HG03460 (cell line): ENCODE results near the gene SYTL2.

Experiments used
- ATAC-seq: cut with Tn5 transposase; IDR thresholded peaks from one replicate; pipeline ENCODE4 v1.9.1; 2021; ENCODE audit not compliant: unreplicated experiment

SYTL2 gene

GRCh38 chr11:85764796-85765195 is 46.1 kb downstream of the SYTL2 start:
- no peak for ATAC-seq

- no peak for ATAC-seq
Measured at GRCh38 chr11:85762226-85762625, 48.7 kb downstream of the SYTL2 start.

DNA sequence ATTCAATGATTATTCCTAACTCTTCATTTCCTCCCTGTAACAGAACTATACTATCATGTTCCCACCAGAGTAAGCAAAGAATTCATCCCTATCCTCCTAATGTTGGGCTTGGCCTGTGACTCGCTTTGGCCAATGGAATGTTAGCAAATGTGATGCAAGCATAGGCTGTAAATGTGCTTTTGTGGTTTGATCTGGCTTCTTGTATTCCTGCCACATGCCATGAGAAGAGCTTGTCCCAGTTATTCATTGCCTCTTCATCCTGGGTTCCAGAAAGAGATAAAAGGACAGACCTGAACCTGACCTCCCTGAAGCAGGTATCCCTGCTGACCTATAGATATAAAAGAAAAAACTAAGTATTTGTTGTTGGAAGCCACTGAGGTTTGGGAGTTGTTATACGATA is 51.0 kb downstream of the SYTL2 start:
- ATAC-seq = no peak

GRCh38 chr11:85758480-85759039 is 52.4 kb downstream of the SYTL2 start:
- ATAC-seq = no peak

DNA sequence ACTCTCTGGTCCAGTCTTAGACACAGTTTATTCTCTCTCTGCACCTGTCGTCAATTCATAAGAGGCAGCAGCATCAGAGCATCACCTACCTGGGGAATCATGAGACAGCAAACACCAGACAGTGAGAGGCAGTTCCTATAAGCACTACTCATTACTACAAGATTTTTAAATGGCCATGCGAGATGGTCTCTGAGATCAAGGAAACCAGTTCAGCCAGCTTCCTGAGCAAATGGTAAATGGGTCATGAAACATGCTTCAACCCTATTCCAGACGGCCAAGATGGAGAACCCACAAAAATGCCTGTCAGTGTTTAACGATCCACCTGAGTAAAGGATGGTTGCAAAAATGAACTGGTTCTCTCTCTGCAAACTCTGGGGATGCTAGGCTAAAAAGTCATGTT is 52.9 kb downstream of the SYTL2 start:
- ATAC-seq = no peak

GRCh38 chr11:85756401-85757200 is 54.3 kb downstream of the SYTL2 start:
- ATAC-seq = no peak

DNA sequence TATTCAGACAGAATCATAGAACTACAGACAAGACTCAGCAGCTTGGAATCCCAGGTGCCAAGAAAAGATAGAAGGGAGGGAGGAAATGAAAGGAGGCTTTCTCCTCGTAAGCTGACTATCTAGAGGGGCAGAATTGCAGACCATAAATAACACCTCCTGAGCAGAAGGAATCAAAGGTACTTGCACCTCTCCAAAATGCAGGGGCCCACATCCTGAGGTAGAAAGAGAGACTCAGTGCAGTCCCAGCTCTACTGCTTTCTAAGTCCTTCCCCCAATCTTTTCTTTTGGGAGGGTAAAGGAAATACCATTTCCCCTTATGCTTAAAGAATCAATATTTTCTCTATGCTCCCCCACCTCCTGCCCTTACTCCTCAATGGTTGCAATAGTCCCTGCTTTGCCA is 55.2 kb downstream of the SYTL2 start:
- ATAC-seq = no peak

DNA sequence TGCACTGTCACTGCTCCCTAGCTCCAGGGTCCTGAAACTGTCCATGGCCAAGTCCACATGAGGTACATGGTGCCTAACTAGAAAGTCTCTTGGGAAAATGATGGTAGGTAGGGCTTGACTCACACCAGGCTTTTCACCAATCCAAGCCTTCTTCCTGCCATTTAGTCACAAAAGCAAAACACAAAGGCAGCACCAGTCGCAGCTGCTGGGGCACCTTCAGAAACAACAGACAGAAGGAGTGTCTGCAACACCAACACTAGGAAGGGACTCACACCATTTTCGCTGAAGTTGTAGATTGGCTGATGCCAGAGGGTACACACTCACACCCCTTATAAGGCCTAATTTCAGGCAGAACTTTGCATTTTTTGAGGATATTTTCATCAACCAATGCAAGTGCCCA is 55.7 kb downstream of the SYTL2 start:
- ATAC-seq = no peak

DNA sequence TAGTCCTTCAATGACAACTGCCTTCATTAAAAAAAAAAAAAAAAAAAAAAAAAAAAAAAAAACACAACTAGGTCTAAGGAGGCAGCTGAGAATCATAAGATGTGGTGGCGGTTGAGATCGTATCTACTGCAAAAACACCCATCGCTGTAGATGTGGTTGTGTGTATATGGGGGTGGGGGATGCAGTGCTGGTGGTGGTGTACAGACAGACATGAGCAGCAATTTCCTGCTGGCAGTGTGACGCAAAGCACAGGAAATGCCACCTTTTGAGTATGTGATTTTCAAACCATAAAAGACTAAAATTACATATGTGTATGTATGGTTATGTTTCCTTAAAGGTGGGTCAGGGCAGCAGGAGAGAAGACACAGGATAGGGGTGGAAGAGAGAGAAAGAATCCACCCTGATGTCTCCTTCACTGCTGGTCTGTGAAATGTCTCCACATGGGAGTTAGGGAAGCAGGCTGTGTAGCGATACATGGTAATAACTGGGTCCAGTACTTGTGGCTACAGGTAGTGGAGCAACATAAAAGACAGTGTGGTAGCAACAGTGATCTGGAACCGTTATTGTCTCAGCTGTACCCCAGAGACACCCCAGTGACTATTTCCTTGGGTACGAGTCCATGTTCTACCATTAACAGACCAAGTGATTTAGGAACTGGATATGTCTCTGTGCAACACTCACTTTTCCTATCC is 57.9 kb downstream of the SYTL2 start:
- ATAC-seq = no peak

- ATAC-seq = no peak
Measured at GRCh38 chr11:85752201-85752889, 58.6 kb downstream of the SYTL2 start.

GRCh38 chr11:85751724-85752123 is 59.2 kb downstream of the SYTL2 start:
- ATAC-seq = no peak

DNA sequence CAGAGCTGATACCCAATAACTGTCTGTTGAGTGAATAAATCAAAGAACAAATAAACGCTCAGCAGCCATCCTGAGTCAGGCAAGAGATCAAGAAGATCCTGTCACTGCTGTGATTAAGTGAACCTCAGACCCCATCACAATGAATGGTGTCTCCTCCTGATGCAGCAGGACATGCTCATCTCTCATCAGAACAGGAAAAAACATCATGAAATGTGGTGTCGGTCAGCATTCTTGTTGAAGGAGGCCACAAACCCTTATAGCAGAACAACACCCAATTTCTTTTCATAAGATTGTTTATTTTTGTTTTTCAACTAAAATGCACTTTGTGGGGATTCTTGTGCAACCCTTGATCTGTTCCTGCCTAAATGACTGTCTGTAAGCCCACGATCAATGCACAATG is 60.3 kb downstream of the SYTL2 start:
- no peak for ATAC-seq

GRCh38 chr11:85749884-85750283 is 61.1 kb downstream of the SYTL2 start:
- ATAC-seq = no peak

DNA sequence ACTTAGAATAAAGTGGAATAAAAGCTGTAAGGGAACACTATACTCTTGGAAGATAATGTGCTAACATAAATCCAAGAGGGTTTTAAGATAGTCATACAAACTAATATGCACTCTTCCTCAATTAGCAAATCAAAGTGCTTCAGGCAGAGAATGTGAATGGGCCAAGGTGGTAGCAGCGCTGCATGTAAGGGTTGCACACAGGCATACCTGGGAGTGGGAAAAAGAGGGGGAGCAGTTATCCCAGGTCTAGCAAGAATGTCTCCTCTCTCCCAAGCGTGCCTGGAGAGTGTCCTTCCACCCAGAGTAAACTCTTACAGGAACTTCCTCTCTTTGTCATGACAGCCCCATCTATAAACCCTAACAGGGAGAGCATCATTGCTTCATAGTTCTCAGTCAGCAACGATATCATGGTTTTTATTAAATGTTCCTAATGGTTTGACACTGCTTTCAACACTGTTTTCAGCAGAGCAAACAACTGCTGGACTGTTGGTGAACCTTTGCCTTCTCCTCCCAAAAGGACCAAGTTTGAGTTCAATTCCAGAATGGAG is 61.6 kb downstream of the SYTL2 start:
- ATAC-seq = no peak

DNA sequence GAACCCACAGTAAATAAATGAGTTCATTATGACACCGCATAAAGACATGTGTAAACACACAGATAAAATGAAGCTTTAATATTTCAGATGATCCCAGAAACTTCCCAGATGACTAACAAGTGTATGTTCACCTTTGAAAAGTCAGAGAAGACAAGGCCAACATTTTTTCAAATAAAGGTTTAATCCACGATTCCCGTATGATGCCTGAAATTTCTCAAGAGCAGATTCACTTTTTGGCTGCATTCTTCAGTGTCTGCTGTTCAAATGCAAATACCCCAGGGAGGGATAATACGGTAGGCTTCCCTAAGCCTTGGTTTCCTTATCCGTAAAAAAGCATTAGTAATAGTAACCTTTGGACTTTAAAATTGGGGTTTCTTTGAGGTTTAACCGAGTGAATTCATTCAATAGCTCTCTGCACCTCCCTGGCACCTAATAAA is 62.5 kb downstream of the SYTL2 start:
- ATAC-seq = no peak

DNA sequence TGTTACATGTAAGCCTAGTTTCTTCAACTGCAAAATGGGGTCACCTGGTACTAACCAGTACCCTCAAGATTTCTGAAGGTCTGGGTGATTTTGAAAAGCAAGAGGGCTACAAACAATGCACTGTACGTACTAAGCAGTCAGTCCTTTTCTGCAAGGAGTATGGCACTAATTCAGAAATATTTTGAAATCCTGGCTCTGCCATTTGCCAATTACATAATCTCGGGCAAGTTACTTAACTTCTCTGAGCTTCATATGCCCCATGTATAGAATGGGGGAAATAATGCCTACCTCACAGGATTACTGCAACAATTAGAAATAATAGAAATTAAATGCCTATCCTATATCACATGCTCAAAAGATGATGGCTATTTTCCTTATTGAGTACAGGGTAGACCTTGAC is 64.3 kb downstream of the SYTL2 start:
- no peak for ATAC-seq

GRCh38 chr11:85745626-85746025 is 65.3 kb downstream of the SYTL2 start:
- ATAC-seq = no peak

DNA sequence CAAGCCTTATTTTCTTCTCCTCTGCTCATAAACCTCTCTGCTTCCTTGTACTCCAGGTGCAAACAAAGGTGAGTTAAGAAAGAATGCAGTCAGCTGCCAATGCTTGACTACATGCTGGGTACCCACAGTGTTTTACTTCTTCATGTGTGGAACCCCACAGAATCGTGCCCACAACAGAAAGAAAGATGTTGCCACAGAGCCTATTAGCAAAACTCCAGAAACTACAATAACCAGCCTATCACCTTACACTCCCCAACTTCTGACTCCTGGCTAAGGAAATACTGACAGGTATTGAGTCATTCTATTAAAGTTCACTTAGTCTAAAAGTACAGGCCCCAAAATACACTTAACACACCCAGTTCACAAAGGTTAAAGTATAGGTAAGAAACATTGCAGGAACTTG is 68.1 kb downstream of the SYTL2 start:
- no peak for ATAC-seq

GRCh38 chr11:85742348-85742747 is 68.6 kb downstream of the SYTL2 start:
- no peak for ATAC-seq

DNA sequence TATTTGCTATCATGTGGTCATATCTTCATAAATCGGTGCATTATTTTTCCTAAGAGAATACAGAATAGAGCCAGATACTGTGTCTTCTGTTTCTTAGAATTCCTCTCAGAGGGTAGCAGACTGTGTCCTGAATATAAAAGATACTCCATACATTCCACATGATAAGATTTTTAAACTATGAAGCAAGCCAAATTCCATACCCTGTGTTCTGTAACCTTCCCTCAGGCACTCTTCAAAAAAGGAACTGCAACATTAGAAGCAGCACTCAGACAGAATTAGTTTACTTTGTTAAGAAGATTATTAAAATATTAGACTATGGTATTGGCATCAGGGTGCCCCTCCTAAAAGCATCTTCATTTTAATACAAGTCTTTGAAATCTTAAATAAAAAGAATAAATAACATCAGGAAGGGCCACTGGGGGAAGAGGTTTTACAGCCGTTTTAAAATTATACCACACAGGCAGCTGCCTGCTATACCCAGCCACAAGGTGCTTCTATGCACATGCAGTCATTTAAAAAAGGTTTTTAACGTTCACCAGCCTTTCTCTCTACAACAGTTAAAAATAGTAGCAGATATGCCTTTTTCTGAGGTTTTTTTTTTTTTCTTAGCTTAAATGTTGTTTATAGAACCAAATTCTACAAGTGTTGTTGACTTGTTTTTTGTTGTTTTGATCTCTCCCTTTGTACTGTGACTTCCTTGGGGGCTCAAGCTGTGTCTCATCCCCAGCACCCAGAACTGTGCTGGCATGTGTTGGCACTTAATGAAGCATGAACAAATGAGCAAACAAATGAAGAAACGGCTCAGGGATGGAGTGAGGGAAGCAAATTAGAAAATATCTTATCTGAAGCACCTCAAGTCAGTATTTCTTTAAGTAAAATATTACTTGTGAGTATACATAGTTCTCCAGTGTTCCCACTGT is 70.2 kb downstream of the SYTL2 start:
- no peak for ATAC-seq
